Measurements from ENCODE around the gene STUB1. TPM values are rescaled to one million over a fixed set of nuclear protein-coding genes. Genes with fewer than 3 reads are reported as not detected.

Gene STUB1
- total and polyA plus RNA-seq, 2 experiments from 2014 or later = 91.7 to 108 TPM

DNA sequence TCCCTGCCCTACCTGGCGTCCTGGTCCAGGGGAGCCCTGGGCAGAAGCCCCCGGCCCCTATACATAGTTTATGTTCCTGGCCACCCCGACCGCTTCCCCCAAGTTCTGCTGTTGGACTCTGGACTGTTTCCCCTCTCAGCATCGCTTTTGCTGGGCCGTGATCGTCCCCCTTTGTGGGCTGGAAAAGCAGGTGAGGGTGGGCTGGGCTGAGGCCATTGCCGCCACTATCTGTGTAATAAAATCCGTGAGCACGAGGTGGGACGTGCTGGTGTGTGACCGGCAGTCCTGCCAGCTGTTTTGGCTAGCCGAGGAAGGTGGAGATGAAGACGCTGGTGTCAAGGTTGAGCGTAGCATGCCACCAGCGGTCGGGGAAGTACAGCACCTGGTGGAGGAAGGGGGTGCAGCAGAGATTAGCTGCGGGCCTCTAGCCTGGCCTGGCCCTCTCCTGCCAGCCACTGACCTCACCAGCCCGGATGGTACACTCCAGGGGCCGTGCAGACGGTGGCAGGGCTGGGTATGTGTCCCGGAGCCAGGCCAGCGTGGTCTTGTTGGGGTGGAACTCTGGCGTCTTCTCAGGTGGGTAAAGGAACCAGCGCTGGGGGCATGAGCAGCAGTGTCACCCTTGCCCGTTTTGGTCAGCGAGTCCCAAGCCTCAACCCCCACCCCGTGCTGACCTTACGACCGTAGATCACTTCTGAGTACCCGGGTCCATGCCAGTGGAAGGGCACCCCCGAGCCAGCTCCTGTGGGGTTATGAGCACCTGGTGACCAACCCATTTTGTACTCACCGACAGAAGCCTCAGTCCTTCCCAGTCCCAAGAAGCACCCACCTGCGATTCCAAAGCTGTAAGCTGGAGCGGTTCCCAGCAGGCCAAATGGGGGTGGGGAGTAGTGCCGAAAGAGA is 2.5 kb downstream of the STUB1 start:
- TF ChIP-seq NANOG (IDR thresholded peaks at IDR 0.05; ENCODE audit: borderline replicate concordance) (no peak), ZNF114 (CRISPR knock-in tag; IDR thresholded peaks at IDR 0.05) (no peak), JUNB (IDR thresholded peaks at IDR 0.05; ENCODE audit: unreplicated experiment) (no peak), ZNF462 (CRISPR knock-in tag; IDR thresholded peaks at IDR 0.05) (no peak)
- TF ChIP-seq, protein P1, sequence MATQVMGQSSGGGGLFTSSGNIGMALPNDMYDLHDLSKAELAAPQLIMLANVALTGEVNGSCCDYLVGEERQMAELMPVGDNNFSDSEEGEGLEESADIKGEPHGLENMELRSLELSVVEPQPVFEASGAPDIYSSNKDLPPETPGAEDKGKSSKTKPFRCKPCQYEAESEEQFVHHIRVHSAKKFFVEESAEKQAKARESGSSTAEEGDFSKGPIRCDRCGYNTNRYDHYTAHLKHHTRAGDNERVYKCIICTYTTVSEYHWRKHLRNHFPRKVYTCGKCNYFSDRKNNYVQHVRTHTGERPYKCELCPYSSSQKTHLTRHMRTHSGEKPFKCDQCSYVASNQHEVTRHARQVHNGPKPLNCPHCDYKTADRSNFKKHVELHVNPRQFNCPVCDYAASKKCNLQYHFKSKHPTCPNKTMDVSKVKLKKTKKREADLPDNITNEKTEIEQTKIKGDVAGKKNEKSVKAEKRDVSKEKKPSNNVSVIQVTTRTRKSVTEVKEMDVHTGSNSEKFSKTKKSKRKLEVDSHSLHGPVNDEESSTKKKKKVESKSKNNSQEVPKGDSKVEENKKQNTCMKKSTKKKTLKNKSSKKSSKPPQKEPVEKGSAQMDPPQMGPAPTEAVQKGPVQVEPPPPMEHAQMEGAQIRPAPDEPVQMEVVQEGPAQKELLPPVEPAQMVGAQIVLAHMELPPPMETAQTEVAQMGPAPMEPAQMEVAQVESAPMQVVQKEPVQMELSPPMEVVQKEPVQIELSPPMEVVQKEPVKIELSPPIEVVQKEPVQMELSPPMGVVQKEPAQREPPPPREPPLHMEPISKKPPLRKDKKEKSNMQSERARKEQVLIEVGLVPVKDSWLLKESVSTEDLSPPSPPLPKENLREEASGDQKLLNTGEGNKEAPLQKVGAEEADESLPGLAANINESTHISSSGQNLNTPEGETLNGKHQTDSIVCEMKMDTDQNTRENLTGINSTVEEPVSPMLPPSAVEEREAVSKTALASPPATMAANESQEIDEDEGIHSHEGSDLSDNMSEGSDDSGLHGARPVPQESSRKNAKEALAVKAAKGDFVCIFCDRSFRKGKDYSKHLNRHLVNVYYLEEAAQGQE (IDR thresholded peaks at IDR 0.05; ENCODE audit: unreplicated experiment) = no peak
- Histone ChIP-seq H3K36me3 (ENCODE audit: insufficient read depth) (no peaks in the 10 kb centered on the region; the same call in 1 of the 2 replicates), H3K4me2 (peak overlapping the region; percentile 84), H3K4me3 (peak overlapping the region; percentile 72), H3K79me2 (replicated peaks; ENCODE audit: insufficient read depth) (peaks cover 9% of the 10 kb centered on the region; the same call in 1 of the 2 replicates), H2AFZ (no peak overlapping the region), H3K9me2 (ENCODE audit: insufficient read depth) (no peaks in the 10 kb centered on the region), H3F3A (replicated peaks; ENCODE audit: low read depth) (peaks cover 24% of the 10 kb centered on the region), H3K4me1 (ENCODE audit: insufficient read depth) (peaks cover 5% of the 10 kb centered on the region; the same call in 1 of the 2 replicates), H3K27me3 (ENCODE audit: insufficient read depth) (no peaks in the 10 kb centered on the region), H4K20me1 (replicated peaks; ENCODE audit: insufficient read depth) (peaks cover 14% of the 10 kb centered on the region; the same call in 1 of the 2 replicates), H3K27ac (ENCODE audit: low read depth) (no peak overlapping the region)
- no peaks in the 10 kb centered on the region; the same call in 1 of the 3 replicates for H3K9me3 Mint-ChIP-seq
- ATAC-seq (no peak), DNase-seq (ENCODE audit: low spot score) (no peak)
- peaks cover 34% of the 10 kb centered on the region for H3K36me3 Mint-ChIP-seq (ENCODE audit: low read depth)
- peak overlapping the region; percentile 84 for H3K4me3 Mint-ChIP-seq
- no peak overlapping the region for H3K27ac Mint-ChIP-seq
- H3K4me1 Mint-ChIP-seq = peaks cover 20% of the 10 kb centered on the region
- peaks cover 23% of the 10 kb centered on the region for H3K27me3 Mint-ChIP-seq (ENCODE audit: insufficient read depth, low read depth, poor library complexity)

Measured in GM23338 (cell line).